GM18909 (cell line): ENCODE measurements around the gene PHF2.

Experiments used
- ATAC-seq: cut with Tn5 transposase; IDR thresholded peaks from one replicate; pipeline ENCODE4 v1.9.1; 2021; ENCODE audit warnings: mild to moderate bottlenecking; ENCODE audit not compliant: unreplicated experiment, poor library complexity

Gene PHF2

DNA sequence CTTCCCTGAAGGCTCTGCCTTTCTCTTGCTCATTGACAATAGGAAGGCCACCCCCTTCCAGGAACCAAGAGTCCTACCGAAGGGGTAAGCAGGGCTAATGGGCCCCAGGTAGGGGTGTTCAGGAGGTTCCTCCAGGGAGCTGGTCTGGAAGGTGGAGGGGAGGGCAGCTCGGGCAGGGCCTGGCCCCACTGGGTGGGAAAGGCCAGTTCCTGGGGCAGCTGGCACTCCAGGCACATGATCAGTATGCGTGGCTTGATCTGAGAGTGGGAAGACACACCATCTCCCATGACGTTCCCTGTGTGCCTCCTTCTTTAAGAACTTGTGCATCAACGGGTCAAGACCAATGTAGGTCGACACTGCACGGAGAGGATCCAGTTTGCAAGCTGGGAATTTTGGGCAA lies 149.8 kb downstream of the PHF2 start:
- ATAC-seq: no peak
